Esophagus muscularis mucosa (tissue), 3 donors: ENCODE measurements around the gene CACNA1G.

ENCODE experiments used
- POLR2AphosphoS5 ChIP-seq, 2 donors: sonication (generic); formaldehyde crosslinking; IDR thresholded peaks; one replicate each; pipeline ENCODE4 v1.6.1; 2017; ENCODE audit warnings: antibody characterized with exemption in 2 of 2
- TF ChIP-seq, protein P1 (sequence below), 3 experiments: fragments of 200-600 bp in 2 of 3; fragments of 450-650 bp in 1 of 3; sonication (generic) in 2 of 3; IDR thresholded peaks; one replicate each; pipeline ENCODE4 v1.5.1; 2017 to 2019; ENCODE audit warnings: antibody characterized with exemption in 3 of 3, mild to moderate bottlenecking in 2 of 3, moderate library complexity in 1 of 3

DNA sequence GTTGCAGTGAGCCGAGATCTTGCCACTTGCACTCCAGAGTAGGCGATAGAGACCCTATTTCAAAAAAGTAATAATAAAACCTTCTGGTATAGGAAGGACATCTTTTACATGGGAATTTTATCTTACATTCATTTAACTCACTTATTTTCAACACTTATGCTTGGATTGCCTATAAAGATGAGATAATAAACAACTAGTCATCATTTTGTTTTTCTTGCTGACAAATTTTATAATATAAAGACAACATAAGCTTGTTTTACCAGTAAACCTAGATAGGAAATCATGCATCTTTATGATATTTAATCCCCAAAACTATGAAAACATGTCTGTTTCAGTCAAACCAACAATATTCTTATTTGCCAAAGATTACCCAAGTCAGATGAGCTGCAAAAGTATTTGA lies 91.1 kb downstream of the CACNA1G start:
- TF ChIP-seq POLR2AphosphoS5 (IDR thresholded peaks at IDR 0.05), result no peak
- TF ChIP-seq, protein P1, sequence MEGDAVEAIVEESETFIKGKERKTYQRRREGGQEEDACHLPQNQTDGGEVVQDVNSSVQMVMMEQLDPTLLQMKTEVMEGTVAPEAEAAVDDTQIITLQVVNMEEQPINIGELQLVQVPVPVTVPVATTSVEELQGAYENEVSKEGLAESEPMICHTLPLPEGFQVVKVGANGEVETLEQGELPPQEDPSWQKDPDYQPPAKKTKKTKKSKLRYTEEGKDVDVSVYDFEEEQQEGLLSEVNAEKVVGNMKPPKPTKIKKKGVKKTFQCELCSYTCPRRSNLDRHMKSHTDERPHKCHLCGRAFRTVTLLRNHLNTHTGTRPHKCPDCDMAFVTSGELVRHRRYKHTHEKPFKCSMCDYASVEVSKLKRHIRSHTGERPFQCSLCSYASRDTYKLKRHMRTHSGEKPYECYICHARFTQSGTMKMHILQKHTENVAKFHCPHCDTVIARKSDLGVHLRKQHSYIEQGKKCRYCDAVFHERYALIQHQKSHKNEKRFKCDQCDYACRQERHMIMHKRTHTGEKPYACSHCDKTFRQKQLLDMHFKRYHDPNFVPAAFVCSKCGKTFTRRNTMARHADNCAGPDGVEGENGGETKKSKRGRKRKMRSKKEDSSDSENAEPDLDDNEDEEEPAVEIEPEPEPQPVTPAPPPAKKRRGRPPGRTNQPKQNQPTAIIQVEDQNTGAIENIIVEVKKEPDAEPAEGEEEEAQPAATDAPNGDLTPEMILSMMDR (IDR thresholded peaks at IDR 0.05), result no peak
